ENCODE results near the gene CSH2.
"Not testable (repeated sequence)": the region's sequence is repeated elsewhere in the genome, so short reads cannot be mapped to it uniquely, and the experiment has no call there.

The CSH2 gene

DNA sequence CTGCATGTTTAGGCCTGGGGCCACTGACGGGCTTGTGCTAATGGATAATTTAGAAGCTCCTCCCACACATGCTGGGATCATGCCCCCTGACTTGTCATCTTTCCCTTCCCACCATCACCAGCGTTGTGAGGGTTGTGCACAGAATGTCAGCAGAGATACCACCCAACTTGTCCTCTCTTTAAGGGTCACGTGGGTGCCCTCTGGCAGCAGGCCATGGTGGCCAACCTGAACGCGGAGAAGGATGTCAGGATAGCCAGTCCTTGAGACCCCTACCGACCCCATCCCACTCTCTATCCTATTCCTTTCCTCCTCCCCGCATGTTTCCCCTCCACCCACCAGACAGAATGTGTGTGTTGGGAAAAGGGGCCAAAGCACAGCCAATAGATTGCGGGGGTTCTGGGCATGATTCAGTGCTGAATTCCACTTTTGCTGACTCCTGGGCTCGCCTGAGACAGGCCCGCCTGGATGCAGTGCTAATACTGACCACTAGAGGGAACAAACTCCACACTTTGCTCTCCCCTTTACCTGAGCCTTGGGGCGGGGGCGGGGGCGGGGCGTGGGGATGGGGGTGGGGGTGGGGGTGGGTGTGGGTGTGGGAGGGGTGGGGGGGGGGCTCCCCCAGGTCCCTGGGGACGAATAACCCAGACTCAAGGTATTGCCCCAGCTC, 8.6 kb upstream of the CSH2 start, which contains the start of gene GH2:
Gene GH2 (minus strand): TSS at position 10 of the 667 bp plus-strand sequence. CDS start 143 bp downstream, outside the sequence.
- no peak within 1 kb of the TSS for H3K4me3 ChIP-seq (ENCODE audit: low read depth in 1 of 2, low read length in 1 of 2)
- H3K4me1 ChIP-seq (ENCODE audit: control insufficient read depth in 1 of 2, insufficient read depth in 1 of 2, low read depth in 1 of 2, low read length in 1 of 2) = no peaks in the 10 kb centered on the region
- TF ChIP-seq, protein P1, sequence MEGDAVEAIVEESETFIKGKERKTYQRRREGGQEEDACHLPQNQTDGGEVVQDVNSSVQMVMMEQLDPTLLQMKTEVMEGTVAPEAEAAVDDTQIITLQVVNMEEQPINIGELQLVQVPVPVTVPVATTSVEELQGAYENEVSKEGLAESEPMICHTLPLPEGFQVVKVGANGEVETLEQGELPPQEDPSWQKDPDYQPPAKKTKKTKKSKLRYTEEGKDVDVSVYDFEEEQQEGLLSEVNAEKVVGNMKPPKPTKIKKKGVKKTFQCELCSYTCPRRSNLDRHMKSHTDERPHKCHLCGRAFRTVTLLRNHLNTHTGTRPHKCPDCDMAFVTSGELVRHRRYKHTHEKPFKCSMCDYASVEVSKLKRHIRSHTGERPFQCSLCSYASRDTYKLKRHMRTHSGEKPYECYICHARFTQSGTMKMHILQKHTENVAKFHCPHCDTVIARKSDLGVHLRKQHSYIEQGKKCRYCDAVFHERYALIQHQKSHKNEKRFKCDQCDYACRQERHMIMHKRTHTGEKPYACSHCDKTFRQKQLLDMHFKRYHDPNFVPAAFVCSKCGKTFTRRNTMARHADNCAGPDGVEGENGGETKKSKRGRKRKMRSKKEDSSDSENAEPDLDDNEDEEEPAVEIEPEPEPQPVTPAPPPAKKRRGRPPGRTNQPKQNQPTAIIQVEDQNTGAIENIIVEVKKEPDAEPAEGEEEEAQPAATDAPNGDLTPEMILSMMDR (IDR thresholded peaks at IDR 0.05) = peak; percentile 66
- no peaks in the 10 kb centered on the region for H3K27me3 ChIP-seq
- no peaks in the 10 kb centered on the region for H3K36me3 ChIP-seq
- H3K9me3 ChIP-seq = no peaks in the 10 kb centered on the region
- no peak within 1 kb of the TSS for H3K27ac ChIP-seq

DNA sequence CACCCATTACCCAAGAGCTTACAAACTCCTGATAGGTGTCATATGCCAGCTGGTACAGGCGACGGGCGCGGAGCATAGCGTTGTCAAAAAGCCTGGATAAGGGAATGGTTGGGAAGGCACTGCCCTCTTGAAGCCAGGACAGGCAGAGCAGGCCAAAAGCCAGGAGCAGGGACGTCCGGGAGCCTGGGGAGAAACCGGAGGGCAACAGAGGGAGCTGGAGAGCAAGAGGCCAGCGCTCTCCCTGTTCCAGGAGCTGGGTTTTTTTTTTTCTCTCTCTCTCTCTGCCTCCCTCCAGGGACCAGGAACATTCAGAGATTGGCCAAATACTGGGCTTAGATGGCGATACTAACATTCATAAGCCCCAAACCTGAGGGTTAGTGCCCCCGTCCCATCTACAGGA, 7.9 kb upstream of the CSH2 start:
- not testable (repeated sequence) for H3K27me3 ChIP-seq; H3K9me3 ChIP-seq; H3K4me1 ChIP-seq (ENCODE audit: control insufficient read depth in 1 of 2, insufficient read depth in 1 of 2, low read depth in 1 of 2, low read length in 1 of 2); H3K4me3 ChIP-seq (ENCODE audit: low read depth in 1 of 2, low read length in 1 of 2); H3K36me3 ChIP-seq; H3K27ac ChIP-seq

DNA sequence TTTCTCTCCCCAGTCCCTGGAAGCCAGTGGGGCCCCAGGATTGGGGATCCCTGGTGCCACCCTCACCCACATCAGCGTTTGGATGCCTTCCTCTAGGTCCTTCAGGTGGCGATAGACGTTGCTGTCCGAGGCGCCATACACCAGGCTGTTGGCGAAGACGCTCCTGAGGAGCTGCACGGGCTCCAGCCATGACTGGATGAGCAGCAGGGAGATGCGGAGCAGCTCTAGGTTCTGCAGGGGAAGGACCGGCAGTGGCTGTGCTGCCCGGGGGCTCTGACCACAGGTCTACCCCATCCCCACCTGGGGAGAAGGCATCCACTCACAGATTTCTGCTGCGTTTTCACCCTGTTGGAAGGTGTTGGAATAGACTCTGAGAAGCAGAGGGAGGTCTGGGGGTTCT, 7.2 kb upstream of the CSH2 start:
- H3K27me3 ChIP-seq = no peaks in the 10 kb centered on the region
- no peaks in the 10 kb centered on the region for H3K4me1 ChIP-seq (ENCODE audit: control insufficient read depth in 1 of 2, insufficient read depth in 1 of 2, low read depth in 1 of 2, low read length in 1 of 2)
- no peaks in the 10 kb centered on the region for H3K9me3 ChIP-seq
- H3K36me3 ChIP-seq = no peaks in the 10 kb centered on the region
- no peak overlapping the region for H3K27ac ChIP-seq
- no peak overlapping the region for H3K4me3 ChIP-seq (ENCODE audit: low read depth in 1 of 2, low read length in 1 of 2)
- TF ChIP-seq, protein P1 (IDR thresholded peaks at IDR 0.05) = no peak

DNA sequence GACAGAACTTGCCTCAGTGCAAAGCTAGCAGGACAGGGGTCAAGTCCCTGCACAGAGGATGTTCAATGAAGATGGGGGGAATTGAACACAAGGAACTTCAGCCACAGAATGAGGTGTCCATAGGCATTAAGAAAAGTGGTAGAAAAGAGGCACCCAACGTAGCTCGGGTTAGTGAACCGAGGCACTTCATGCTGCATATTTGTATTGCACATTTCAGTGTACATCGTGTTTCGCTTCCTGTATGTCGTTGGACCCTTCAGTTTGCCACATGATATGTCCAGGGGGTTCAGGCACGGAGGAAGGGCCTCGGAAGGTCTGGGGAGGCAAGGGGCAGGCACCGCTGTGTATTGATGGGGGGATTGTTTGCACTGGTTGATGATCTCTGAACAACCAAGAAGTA, 4.9 kb upstream of the CSH2 start:
- not testable (repeated sequence) for H3K4me1 ChIP-seq (ENCODE audit: control insufficient read depth in 1 of 2, insufficient read depth in 1 of 2, low read depth in 1 of 2, low read length in 1 of 2)

DNA sequence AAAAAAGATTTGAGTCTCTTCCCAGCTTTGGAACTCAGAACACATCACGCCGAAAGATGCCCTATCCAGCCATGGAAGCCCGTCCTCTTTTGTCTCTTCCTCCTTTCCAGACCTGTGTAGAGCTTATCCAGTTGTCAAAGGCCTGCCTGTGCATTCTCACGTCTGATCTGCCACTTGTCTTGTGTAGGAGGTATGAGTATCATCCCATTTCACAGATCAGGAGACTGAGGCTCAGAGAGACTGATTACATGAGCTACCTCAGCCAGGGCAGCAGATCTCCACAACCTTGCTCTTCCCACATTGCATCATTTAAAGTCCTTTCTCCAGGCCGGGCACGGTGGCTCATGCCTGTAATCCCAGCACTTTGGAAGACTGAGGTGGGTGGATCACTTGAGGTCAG, 1.2 kb upstream of the CSH2 start:
- H3K36me3 ChIP-seq; H3K27ac ChIP-seq; H3K27me3 ChIP-seq; H3K4me1 ChIP-seq (ENCODE audit: control insufficient read depth in 1 of 2, insufficient read depth in 1 of 2, low read depth in 1 of 2, low read length in 1 of 2); H3K9me3 ChIP-seq; H3K4me3 ChIP-seq (ENCODE audit: low read depth in 1 of 2, low read length in 1 of 2): not testable (repeated sequence)

More for the DNA sequence above, 4.9 kb upstream of the CSH2 start:
- H3K4me3 ChIP-seq (ENCODE audit: low read depth in 1 of 2, low read length in 1 of 2); H3K36me3 ChIP-seq; H3K9me3 ChIP-seq; H3K27me3 ChIP-seq; H3K27ac ChIP-seq: not testable (repeated sequence)

DNA sequence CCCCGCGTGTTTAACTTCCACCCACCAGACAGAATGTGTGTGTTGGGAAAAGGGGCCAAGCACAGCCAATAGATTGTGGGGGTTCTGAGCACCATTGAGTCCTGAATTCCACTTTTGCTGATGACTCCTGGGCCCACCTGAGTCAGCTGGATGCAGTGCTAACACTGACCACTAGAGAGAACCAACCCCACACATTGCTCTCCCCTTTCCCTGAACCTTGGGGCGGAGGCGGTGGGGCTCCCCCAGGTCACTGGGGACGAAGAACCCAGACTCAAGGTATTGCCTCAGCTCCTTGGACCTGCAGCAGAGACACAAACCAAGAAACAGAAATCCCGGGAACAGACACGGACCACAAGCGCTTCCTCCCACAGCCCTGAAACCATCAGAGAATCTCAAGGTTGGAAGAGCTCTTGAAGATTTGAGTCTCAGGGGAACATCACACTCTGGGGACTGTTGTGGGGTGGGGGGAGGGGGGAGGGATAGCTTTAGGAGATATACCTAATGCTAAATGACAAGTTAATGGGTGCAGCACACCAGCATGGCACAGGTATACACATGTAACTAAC, 667 bp upstream of the CSH2 start:
- not testable (repeated sequence) for H3K9me3 ChIP-seq; H3K27ac ChIP-seq; H3K36me3 ChIP-seq; H3K4me1 ChIP-seq (ENCODE audit: control insufficient read depth in 1 of 2, insufficient read depth in 1 of 2, low read depth in 1 of 2, low read length in 1 of 2); H3K4me3 ChIP-seq (ENCODE audit: low read depth in 1 of 2, low read length in 1 of 2); H3K27me3 ChIP-seq

DNA sequence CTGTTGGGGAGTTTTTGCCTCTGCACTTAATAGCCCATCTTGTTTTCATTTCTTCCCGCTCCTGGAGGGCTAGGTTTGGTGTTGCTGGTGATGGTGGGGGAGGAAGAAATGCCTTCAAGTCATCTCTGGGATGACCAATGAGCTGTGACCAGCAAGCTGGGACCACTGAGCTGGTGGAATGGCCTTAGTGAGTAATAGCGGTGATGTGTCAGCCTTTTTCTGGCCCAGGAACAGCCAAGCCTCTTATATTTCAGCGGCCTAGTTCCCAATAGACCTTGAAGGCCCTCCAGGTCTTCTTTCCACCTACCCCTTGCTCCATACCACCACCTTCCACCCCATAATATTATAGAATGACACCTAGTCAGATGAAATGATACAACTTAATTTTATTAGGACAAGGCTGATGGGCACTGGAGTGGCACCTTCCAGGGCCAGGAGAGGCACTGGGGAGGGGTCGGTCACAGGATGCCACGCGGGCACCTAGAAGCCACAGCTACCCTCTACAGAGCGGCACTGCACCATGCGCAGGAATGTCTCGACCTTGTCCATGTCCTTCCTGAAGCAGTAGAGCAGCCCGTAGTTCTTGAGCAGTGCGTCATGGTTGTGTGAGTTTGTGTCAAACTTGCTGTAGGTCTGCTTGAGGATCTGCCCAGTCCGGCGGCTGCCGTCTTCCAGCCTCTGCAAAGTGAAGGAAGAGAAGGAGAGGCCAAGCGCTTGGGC, 1.7 kb downstream of the CSH2 start:
- not testable (repeated sequence) for H3K4me3 ChIP-seq (ENCODE audit: low read depth in 1 of 2, low read length in 1 of 2); H3K4me1 ChIP-seq (ENCODE audit: control insufficient read depth in 1 of 2, insufficient read depth in 1 of 2, low read depth in 1 of 2, low read length in 1 of 2); H3K9me3 ChIP-seq; H3K27me3 ChIP-seq; H3K36me3 ChIP-seq; H3K27ac ChIP-seq

DNA sequence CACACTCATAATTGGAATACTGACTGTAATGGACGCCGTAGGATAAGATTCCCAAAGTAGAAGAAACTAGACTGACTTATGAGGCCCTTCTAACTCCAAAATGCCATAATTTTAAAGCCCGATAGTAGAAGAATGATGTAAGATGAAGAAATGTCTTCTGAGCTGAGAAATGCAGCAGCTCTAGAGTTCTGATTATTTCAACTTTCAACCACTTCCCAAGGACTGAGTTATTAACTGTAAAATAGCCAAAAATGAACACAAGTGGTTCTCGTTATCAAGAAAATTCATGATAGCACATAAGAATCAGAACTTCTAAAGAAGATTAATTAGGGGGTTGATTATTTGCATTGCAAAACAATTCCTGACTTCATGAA, 3.2 kb downstream of the CSH2 start:
- H3K27me3 ChIP-seq; H3K27ac ChIP-seq; H3K9me3 ChIP-seq; H3K4me1 ChIP-seq (ENCODE audit: control insufficient read depth in 1 of 2, insufficient read depth in 1 of 2, low read depth in 1 of 2, low read length in 1 of 2); H3K4me3 ChIP-seq (ENCODE audit: low read depth in 1 of 2, low read length in 1 of 2); H3K36me3 ChIP-seq: not testable (repeated sequence)

DNA sequence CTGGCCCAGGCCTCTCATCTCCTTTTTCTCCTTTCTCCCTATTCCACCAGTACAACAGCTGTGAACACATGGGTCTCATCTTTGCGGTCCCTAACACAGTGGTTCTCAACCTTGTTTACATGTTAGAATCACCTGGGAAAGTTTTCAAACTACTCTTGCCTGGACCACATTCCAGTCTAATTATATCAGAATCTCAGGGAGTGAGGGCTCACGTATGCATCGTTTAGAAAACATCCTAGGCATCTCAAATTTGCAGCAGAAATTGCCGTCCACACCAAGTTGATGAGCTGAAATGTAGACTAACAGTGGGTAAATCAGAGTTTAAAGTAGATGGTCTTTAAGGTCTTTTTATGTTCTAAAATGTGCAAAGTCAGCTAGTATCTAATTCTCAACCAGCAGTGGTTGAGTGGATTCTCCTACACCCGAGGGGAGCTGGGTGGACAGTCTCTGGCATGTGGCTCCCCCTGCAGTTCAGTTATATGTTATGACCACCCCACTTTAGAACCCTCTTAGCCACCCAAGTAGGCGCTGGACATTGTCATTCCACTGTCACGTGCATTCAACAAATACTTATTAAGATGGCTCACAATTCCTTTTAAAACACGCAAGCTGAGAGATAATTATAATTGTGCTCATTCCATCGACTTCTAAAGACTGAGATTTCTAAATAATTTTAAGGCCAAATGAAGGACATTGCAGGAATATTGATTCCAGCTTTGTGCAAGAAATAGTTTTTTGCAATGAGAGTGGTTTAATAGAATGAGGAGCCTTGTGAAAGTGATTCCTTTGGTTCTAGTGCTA, 3.8 kb downstream of the CSH2 start:
- not testable (repeated sequence) for H3K36me3 ChIP-seq; H3K4me1 ChIP-seq (ENCODE audit: control insufficient read depth in 1 of 2, insufficient read depth in 1 of 2, low read depth in 1 of 2, low read length in 1 of 2); H3K9me3 ChIP-seq; H3K27ac ChIP-seq; H3K4me3 ChIP-seq (ENCODE audit: low read depth in 1 of 2, low read length in 1 of 2); H3K27me3 ChIP-seq

DNA sequence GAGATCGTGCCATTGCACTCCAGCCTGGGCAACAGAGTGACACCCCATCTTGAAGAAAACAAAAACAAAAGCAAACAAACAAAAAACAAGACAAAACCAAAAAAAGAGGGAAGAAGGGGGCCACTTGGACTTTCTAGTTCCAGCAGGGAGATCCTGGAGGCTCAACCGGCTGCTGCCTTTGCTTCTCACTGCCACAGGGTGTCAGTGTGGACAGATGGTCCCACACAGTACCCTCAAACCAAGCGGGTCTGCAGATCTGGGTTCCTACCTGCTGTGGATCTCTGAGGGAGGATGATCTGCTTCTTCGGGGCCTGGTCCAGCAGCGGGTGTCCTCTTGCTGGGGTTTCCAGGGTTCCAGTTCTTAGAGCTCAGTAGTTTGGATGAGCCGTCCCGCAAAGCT, 6.9 kb downstream of the CSH2 start:
- H3K27me3 ChIP-seq; H3K9me3 ChIP-seq; H3K4me1 ChIP-seq (ENCODE audit: control insufficient read depth in 1 of 2, insufficient read depth in 1 of 2, low read depth in 1 of 2, low read length in 1 of 2); H3K27ac ChIP-seq; H3K36me3 ChIP-seq; H3K4me3 ChIP-seq (ENCODE audit: low read depth in 1 of 2, low read length in 1 of 2): not testable (repeated sequence)
